ENCODE results near the gene SDF4.

SDF4 gene

DNA sequence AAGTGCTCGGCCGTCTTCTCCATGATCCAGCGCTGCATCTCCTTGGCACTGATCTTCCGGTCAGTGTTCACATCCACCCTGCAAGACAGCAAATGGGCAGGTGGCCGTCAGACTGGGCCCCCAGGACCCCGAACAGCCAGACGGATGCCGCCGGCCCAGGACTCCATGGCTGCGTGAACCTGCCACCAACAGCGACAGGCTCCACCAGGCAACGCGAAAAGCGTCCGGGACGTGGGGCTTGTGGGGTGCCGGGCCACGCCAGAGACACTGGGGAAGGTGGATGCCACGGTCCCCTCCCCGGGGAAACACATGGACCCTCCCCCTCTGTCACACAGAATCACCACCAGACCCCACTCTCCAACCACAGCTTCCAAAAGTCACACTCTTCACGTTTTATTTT lies 7.9 kb downstream of the SDF4 start:
- Histone ChIP-seq H3K79me2 (ENCODE audit: insufficient read depth, low read depth) (peaks cover 16% of the 10 kb centered on the region; the same call in 1 of the 2 replicates), H3K4me2 (no peak overlapping the region), H3K27ac (no peak overlapping the region), H4K20me1 (ENCODE audit: insufficient read depth) (no peaks in the 10 kb centered on the region), H3K9ac (no peak overlapping the region), H3K4me1 (ENCODE audit: low read depth, poor library complexity, severe bottlenecking) (no peaks in the 10 kb centered on the region), H2AFZ (ENCODE audit: low read depth) (no peak overlapping the region), H3K4me3 (IDR thresholded peaks at IDR 0.05; ENCODE audit: insufficient read depth, low read depth, low read length) (no peak overlapping the region), H3K36me3 (ENCODE audit: insufficient read depth) (peaks cover 6% of the 10 kb centered on the region; the same call in 1 of the 2 replicates), H3K27me3 (ENCODE audit: insufficient read depth, low read depth) (no peaks in the 10 kb centered on the region)
- TF ChIP-seq, protein P1, sequence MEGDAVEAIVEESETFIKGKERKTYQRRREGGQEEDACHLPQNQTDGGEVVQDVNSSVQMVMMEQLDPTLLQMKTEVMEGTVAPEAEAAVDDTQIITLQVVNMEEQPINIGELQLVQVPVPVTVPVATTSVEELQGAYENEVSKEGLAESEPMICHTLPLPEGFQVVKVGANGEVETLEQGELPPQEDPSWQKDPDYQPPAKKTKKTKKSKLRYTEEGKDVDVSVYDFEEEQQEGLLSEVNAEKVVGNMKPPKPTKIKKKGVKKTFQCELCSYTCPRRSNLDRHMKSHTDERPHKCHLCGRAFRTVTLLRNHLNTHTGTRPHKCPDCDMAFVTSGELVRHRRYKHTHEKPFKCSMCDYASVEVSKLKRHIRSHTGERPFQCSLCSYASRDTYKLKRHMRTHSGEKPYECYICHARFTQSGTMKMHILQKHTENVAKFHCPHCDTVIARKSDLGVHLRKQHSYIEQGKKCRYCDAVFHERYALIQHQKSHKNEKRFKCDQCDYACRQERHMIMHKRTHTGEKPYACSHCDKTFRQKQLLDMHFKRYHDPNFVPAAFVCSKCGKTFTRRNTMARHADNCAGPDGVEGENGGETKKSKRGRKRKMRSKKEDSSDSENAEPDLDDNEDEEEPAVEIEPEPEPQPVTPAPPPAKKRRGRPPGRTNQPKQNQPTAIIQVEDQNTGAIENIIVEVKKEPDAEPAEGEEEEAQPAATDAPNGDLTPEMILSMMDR (conservative IDR thresholded peaks at IDR 0.05; ENCODE audit: low read depth, low read length): no peak

DNA sequence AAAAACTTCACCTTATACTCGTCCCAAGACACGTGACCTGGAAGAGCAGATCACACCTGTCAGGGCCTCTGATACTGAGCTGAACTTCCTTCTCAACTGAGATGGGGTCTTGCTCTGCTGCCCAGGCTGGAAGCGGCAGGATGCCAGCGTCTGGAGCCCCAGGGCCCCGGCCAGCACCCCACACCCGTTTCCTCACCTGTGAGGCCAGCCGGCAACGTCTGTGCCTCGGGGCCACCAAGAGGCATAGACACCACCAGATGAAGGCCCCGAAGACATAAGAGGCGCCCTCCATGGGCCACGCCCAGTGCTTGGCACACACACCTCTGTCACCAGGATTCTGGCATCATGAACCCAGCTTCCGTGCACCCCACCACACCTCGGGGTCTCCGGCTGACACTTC lies 8.5 kb downstream of the SDF4 start:
- Histone ChIP-seq H3K79me2 (ENCODE audit: insufficient read depth, low read depth) (peaks cover 10% of the 10 kb centered on the region; the same call in 1 of the 2 replicates), H3K27me3 (ENCODE audit: insufficient read depth, low read depth) (no peaks in the 10 kb centered on the region), H3K4me1 (ENCODE audit: low read depth, poor library complexity, severe bottlenecking) (no peaks in the 10 kb centered on the region), H2AFZ (ENCODE audit: low read depth) (no peak overlapping the region), H3K9ac (no peak overlapping the region), H3K36me3 (ENCODE audit: insufficient read depth) (peaks cover 6% of the 10 kb centered on the region; the same call in 1 of the 2 replicates), H3K4me2 (no peak overlapping the region), H4K20me1 (ENCODE audit: insufficient read depth) (no peaks in the 10 kb centered on the region), H3K4me3 (IDR thresholded peaks at IDR 0.05; ENCODE audit: insufficient read depth, low read depth, low read length) (no peak overlapping the region), H3K27ac (no peak overlapping the region)
- TF ChIP-seq, protein P1 (conservative IDR thresholded peaks at IDR 0.05; ENCODE audit: low read depth, low read length): no peak

DNA sequence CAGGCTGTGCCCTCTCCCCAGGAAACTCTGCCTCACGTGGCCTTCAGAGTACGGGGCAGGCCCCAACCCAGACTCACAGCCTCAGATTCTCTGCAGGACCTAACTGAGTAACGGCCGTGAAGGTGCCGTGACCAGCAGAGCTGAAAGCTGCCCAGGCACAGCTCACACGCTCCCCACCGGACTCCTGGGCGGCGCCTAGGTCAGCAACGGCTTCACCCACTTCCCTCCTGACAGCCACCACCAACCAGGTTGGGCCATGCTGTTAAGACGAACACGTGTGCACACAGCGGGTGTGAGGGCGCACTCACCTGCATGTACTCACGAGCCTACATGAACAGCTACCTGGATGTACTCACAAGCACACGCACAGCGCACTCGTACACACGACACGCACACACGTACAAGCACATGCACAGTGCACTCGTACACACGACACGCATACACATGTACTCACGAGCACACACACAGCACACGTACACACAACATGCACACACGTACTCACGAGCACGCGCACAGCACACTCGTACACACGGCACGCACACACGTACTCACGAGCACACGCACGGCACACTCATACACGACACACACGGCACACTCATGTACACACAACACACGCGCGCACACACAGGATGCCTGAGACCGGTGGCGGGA lies 9.1 kb downstream of the SDF4 start:
- no peak overlapping the region for H2AFZ ChIP-seq (ENCODE audit: low read depth)
- H3K4me2 ChIP-seq: no peak overlapping the region
- TF ChIP-seq, protein P1 (conservative IDR thresholded peaks at IDR 0.05; ENCODE audit: low read depth, low read length): no peak
- no peak overlapping the region for H3K4me3 ChIP-seq (IDR thresholded peaks at IDR 0.05; ENCODE audit: insufficient read depth, low read depth, low read length)
- H4K20me1 ChIP-seq (ENCODE audit: insufficient read depth): no peaks in the 10 kb centered on the region
- peaks cover 7% of the 10 kb centered on the region; the same call in 1 of the 2 replicates for H3K79me2 ChIP-seq (ENCODE audit: insufficient read depth, low read depth)
- no peak overlapping the region for H3K9ac ChIP-seq
- H3K27me3 ChIP-seq (ENCODE audit: insufficient read depth, low read depth): no peaks in the 10 kb centered on the region
- no peak overlapping the region for H3K27ac ChIP-seq
- H3K4me1 ChIP-seq (ENCODE audit: low read depth, poor library complexity, severe bottlenecking): no peaks in the 10 kb centered on the region
- peaks cover 6% of the 10 kb centered on the region; the same call in 1 of the 2 replicates for H3K36me3 ChIP-seq (ENCODE audit: insufficient read depth)

DNA sequence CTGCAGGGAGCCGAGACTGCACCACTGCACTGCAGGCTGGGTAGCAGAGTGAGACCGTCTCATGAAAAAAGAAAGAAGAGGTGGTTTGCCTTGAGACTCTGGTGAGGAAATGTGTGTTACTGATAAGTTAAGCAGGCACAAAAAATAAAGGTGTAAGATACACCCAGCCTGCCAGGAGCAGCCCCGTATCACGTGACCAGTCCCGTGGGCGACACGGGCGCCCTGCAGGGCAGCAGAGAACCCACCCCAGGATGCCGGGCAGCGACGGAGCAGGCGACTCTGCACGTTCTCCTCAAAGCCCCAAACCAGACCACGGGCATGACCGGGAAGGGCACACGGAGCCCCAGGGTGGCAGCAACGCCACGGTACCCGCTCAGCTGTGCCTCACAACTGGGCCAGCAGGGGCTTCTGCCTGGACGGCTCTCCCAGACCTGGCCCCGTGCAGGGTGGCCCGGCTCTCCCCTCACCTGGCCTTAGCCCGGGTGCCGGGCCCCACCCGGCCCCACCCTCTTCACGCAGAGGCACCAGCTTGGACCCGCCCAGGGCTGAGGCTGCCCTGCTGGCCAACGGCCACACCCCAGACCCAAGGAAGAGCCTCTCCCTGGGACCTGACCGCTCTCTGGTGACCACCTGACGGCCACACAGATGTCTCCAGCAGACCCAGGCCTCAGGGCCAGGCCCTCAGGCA lies 9.8 kb downstream of the SDF4 start:
- Histone ChIP-seq H3K27ac (no peak overlapping the region), H2AFZ (ENCODE audit: low read depth) (no peak overlapping the region), H3K36me3 (ENCODE audit: insufficient read depth) (peaks cover 6% of the 10 kb centered on the region; the same call in 1 of the 2 replicates), H3K4me1 (ENCODE audit: low read depth, poor library complexity, severe bottlenecking) (no peaks in the 10 kb centered on the region), H3K9ac (no peak overlapping the region), H4K20me1 (ENCODE audit: insufficient read depth) (no peaks in the 10 kb centered on the region), H3K27me3 (ENCODE audit: insufficient read depth, low read depth) (no peaks in the 10 kb centered on the region), H3K4me2 (no peak overlapping the region), H3K4me3 (IDR thresholded peaks at IDR 0.05; ENCODE audit: insufficient read depth, low read depth, low read length) (no peak overlapping the region), H3K79me2 (ENCODE audit: insufficient read depth, low read depth) (peaks cover 7% of the 10 kb centered on the region; the same call in 1 of the 2 replicates)
- TF ChIP-seq, protein P1 (conservative IDR thresholded peaks at IDR 0.05; ENCODE audit: low read depth, low read length): no peak
